Neural progenitor cell (in vitro differentiated cells): ENCODE data around the gene ZDHHC11. TPM values are rescaled to one million over a fixed set of nuclear protein-coding genes. Genes with fewer than 3 reads are reported as not detected.
"Not testable (repeated sequence)": the region's sequence is repeated elsewhere in the genome, so short reads cannot be mapped to it uniquely, and the experiment has no call there.

Source experiments
- DNase-seq: peaks from one replicate; pipeline ENCODE4 v3.0.0-alpha.2; 2016; ENCODE audit warnings: low spot score
- H2AFZ ChIP-seq: fragments of 200-600 bp; sonication (generic); replicated peaks from 2 replicates; pipeline ENCODE4 v1.6.1; 2016; ENCODE audit warnings: antibody characterized with exemption
- H3F3A ChIP-seq: fragments of 200-600 bp; sonication (generic); 2 replicates; pipeline ENCODE4 v1.6.1; 2016; ENCODE audit warnings: antibody characterized with exemption, low read depth
- H3K27ac ChIP-seq: fragments of 200-600 bp; sonication (generic); 2 replicates; pipeline ENCODE4 v1.5.1; 2016; ENCODE audit warnings: mild to moderate bottlenecking
- H3K27me3 ChIP-seq: fragments of 200-600 bp; sonication (generic); 2 replicates; pipeline ENCODE4 v1.6.1; 2016; ENCODE audit warnings: mild to moderate bottlenecking, moderate library complexity
- H3K36me3 ChIP-seq: fragments of 200-600 bp; sonication (generic); 2 replicates; pipeline ENCODE4 v1.5.1; 2016
- H3K4me1 ChIP-seq: fragments of 200-600 bp; sonication (generic); 2 replicates; pipeline ENCODE4 v1.6.1; 2016; ENCODE audit warnings: mixed run types
- H3K4me2 ChIP-seq: fragments of 200-600 bp; sonication (generic); 2 replicates; pipeline ENCODE4 v1.6.1; 2016
- H3K4me3 ChIP-seq: fragments of 200-600 bp; sonication (generic); 2 replicates; pipeline ENCODE4 v1.5.1; 2016
- H3K79me2 ChIP-seq: fragments of 200-600 bp; sonication (generic); 2 replicates; pipeline ENCODE4 v1.6.1; 2016; ENCODE audit warnings: low read depth
- H3K9ac ChIP-seq: fragments of 200-600 bp; sonication (generic); 2 replicates; pipeline ENCODE4 v1.6.1; 2016
- H3K9me3 ChIP-seq: fragments of 200-600 bp; sonication (generic); 2 replicates; pipeline ENCODE4 v1.5.1; 2016; ENCODE audit warnings: low read depth
- H4K20me1 ChIP-seq: fragments of 200-600 bp; sonication (generic); 2 replicates; pipeline ENCODE4 v1.6.1; 2016; ENCODE audit warnings: low read depth
- H3K27ac Mint-ChIP-seq: 3 replicates; pipeline ENCODE4 v1.8.0; 2021; ENCODE audit warnings: mixed read lengths
- H3K27me3 Mint-ChIP-seq: 2 replicates; pipeline ENCODE4 v1.8.0; 2022; ENCODE audit warnings: low read depth, mild to moderate bottlenecking, inconsistent platforms, moderate library complexity, mixed read lengths; ENCODE audit not compliant: insufficient read depth
- H3K36me3 Mint-ChIP-seq: 3 replicates; pipeline ENCODE4 v1.8.0; 2021; ENCODE audit warnings: mixed read lengths
- H3K4me1 Mint-ChIP-seq: 3 replicates; pipeline ENCODE4 v1.8.0; 2021; ENCODE audit warnings: mixed read lengths
- H3K4me3 Mint-ChIP-seq: 3 replicates; pipeline ENCODE4 v1.8.0; 2021; ENCODE audit warnings: mild to moderate bottlenecking, moderate library complexity, mixed read lengths
- H3K9me3 Mint-ChIP-seq: 3 replicates; pipeline ENCODE4 v1.8.0; 2020; ENCODE audit warnings: mixed read lengths
- EZH2 ChIP-seq: fragments of 200-600 bp; sonication (generic); IDR thresholded peaks from 2 replicates; pipeline ENCODE4 v1.6.1; 2017; ENCODE audit warnings: antibody characterized with exemption, mild to moderate bottlenecking, moderate library complexity
- EZH2phosphoT487 ChIP-seq: fragments of 200-600 bp; sonication (generic); IDR thresholded peaks from 2 replicates; pipeline ENCODE4 v1.6.1; 2017; ENCODE audit warnings: antibody characterized with exemption
- total RNA-seq: library from RNA; depleted of rRNA; stranded (reverse); fragments of >200 nt; gene quantifications from 2 replicates; pipeline ENCODE4 v1.2.3, GENCODE V29; 2015; ENCODE audit warnings: low replicate concordance
- TF ChIP-seq, protein P1 (sequence below): fragments of 200-600 bp; sonication (generic); IDR thresholded peaks from 2 replicates; pipeline ENCODE4 v1.5.1; 2017; ENCODE audit warnings: antibody characterized with exemption, mild to moderate bottlenecking

The ZDHHC11 gene
- total RNA-seq, 1 donor from 2014 or later = 0.92 TPM

DNA sequence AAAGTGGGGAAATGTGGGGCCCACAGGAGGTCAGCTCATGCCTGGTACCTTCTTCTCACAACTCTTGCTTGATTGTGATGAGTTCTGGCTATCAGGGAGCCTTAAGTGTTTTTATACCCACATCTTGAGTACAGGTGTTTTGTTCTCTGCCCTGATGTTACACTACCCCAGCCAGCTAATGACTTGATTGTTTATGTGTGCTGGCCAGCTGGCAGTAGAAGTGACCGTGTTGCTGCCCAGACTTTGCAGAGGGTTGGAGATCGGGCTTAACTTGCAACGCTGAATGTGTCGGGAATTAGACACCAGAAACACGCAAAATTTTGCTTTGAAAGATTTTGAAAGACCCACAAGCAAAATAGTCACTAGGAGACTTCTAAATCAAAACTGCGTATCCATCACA is 49.3 kb downstream of the ZDHHC11 start:
- Histone ChIP-seq H3K27ac (no peak overlapping the region), H3K27me3 (no peaks in the 10 kb centered on the region), H3K4me2 (no peak overlapping the region), H3K79me2 (no peaks in the 10 kb centered on the region), H3K4me3 (no peak overlapping the region), H4K20me1 (no peaks in the 10 kb centered on the region), H3K9me3 (no peaks in the 10 kb centered on the region), H2AFZ (no peak overlapping the region), H3F3A (no peaks in the 10 kb centered on the region), H3K36me3 (no peaks in the 10 kb centered on the region), H3K4me1 (no peaks in the 10 kb centered on the region), H3K9ac (no peak overlapping the region)
- H3K27me3 Mint-ChIP-seq = peaks cover 2% of the 10 kb centered on the region
- H3K36me3 Mint-ChIP-seq = peaks cover 32% of the 10 kb centered on the region
- H3K4me3 Mint-ChIP-seq = no peak overlapping the region
- TF ChIP-seq, protein P1, sequence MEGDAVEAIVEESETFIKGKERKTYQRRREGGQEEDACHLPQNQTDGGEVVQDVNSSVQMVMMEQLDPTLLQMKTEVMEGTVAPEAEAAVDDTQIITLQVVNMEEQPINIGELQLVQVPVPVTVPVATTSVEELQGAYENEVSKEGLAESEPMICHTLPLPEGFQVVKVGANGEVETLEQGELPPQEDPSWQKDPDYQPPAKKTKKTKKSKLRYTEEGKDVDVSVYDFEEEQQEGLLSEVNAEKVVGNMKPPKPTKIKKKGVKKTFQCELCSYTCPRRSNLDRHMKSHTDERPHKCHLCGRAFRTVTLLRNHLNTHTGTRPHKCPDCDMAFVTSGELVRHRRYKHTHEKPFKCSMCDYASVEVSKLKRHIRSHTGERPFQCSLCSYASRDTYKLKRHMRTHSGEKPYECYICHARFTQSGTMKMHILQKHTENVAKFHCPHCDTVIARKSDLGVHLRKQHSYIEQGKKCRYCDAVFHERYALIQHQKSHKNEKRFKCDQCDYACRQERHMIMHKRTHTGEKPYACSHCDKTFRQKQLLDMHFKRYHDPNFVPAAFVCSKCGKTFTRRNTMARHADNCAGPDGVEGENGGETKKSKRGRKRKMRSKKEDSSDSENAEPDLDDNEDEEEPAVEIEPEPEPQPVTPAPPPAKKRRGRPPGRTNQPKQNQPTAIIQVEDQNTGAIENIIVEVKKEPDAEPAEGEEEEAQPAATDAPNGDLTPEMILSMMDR = no peak
- TF ChIP-seq EZH2phosphoT487 (no peak), EZH2 (no peak)
- H3K27ac Mint-ChIP-seq = no peak overlapping the region
- peaks cover 16% of the 10 kb centered on the region for H3K9me3 Mint-ChIP-seq
- H3K4me1 Mint-ChIP-seq = peaks cover 5% of the 10 kb centered on the region
- DNase-seq = no peak

DNA sequence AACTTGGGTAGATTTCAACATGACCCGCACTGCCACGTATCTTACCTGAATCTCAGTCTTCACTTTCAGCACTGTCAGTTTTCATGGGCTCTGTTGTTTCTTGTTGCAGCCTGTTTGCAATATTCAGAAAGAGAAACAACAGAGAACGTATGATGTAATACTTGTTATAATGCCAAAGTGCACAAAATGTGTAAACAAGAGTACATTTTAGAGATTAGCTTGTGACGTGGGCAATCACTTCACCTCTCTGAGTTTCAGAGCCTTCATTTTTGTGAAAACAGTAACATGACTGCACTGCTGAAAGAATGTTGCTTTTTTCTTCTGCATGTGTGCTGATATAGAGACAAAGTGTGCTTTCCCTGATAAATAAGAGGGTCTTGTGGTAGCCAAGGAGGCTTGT is 49.7 kb downstream of the ZDHHC11 start:
- not testable (repeated sequence) for H3K27me3 ChIP-seq, H3F3A ChIP-seq, H3K27ac Mint-ChIP-seq, H2AFZ ChIP-seq, H3K4me3 ChIP-seq, H3K27me3 Mint-ChIP-seq, DNase-seq, H3K4me1 ChIP-seq, H3K27ac ChIP-seq, H3K79me2 ChIP-seq, H3K9me3 ChIP-seq, H3K36me3 ChIP-seq, H3K4me2 ChIP-seq, H4K20me1 ChIP-seq, H3K4me1 Mint-ChIP-seq, H3K4me3 Mint-ChIP-seq, H3K9ac ChIP-seq
- Mint-ChIP-seq H3K9me3 (peaks cover 16% of the 10 kb centered on the region), H3K36me3 (peaks cover 32% of the 10 kb centered on the region)

DNA sequence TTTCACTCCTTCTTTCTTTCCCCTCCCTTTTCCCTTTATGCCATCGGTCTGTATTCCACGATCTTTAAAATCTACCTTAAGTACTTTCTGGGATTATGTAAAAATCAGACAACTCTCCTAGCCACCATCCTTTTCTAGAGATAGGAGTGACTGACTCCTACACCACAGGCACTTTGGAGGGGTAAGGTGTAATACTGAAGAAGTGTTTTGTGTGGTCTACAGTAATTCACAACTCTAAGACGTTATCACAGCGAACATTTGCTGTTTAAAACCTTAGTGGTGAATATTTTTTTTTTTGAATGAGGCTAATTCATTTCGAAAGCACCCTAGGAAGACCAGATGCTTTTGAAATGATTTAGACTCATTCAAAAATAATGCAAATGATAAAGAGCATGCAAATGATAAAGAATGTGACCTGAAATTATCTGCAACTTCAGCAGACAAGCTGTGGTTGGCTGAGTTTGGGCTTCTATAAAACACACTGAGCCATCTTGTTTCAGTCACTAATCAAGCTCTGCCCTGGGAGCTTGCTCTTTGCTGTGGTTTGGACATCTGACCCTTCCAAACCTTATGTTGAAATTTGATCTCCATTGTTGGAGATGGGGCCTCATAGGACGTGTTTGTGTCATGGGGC is 52.2 kb downstream of the ZDHHC11 start:
- H3K79me2 ChIP-seq, H3K4me2 ChIP-seq, H3K4me1 Mint-ChIP-seq, H4K20me1 ChIP-seq, H3K27ac Mint-ChIP-seq, H3K4me3 ChIP-seq, H3K9me3 ChIP-seq, H3K4me1 ChIP-seq, H3F3A ChIP-seq, H3K27me3 ChIP-seq, H2AFZ ChIP-seq, H3K27ac ChIP-seq, H3K36me3 ChIP-seq, H3K9ac ChIP-seq, H3K4me3 Mint-ChIP-seq, H3K27me3 Mint-ChIP-seq, DNase-seq: not testable (repeated sequence)
- Mint-ChIP-seq H3K9me3 (peaks cover 24% of the 10 kb centered on the region), H3K36me3 (peaks cover 33% of the 10 kb centered on the region)

DNA sequence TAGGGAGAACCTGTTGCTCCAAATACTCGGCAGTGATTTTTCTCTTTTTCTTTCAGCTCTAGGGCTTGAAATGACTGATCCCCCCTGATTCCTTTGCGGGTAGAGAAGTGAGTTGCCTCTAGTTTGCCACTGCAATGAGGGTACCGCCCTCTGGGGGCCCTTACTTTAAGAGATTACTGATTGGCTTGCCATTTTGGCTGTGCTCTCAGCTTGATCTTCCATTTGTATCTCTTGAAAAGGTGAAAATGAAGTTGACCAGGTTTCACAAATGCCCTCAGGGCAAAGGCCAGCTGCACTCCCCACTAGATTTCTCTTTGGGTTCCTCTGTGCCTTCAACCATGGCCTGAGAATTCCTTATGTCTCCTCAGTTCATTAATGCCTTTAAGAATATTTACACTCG is 52.8 kb downstream of the ZDHHC11 start:
- not testable (repeated sequence) for H3K27me3 ChIP-seq, H3K4me3 ChIP-seq, H3K4me1 Mint-ChIP-seq, H3K36me3 ChIP-seq, H3K4me3 Mint-ChIP-seq, DNase-seq, H2AFZ ChIP-seq, H3K4me2 ChIP-seq, H3K27ac ChIP-seq, H3K9ac ChIP-seq, H3K9me3 ChIP-seq, H3K27me3 Mint-ChIP-seq, H3K27ac Mint-ChIP-seq, H3F3A ChIP-seq, H4K20me1 ChIP-seq, H3K4me1 ChIP-seq, H3K79me2 ChIP-seq
- H3K36me3 Mint-ChIP-seq = peaks cover 35% of the 10 kb centered on the region
- peaks cover 22% of the 10 kb centered on the region for H3K9me3 Mint-ChIP-seq

DNA sequence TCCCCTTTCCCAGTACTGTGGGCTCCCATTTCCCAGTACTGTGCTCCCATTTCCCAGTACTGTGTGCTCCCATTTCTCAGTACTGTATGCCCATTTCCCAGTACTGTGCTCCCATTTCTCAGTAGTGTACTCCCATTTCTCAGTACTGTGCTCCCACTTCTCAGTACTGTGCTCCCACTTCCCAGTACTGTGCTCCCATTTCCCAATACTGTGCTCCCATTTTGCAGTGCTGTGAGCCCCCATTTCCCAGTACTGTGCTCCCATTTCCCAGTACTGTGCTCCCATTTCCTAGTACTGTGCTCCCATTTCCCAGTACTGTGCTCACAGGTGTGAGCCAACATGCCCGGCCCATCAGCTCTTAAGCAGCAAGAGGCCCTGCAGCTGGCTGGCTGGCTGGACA is 54.9 kb downstream of the ZDHHC11 start:
- H3K9me3 ChIP-seq, H3K27me3 ChIP-seq, DNase-seq, H3K27ac Mint-ChIP-seq, H3K36me3 ChIP-seq, H3K27ac ChIP-seq, H3K4me3 ChIP-seq, H3K4me3 Mint-ChIP-seq, H3K9ac ChIP-seq, H3K4me1 ChIP-seq, H4K20me1 ChIP-seq, H3F3A ChIP-seq, H3K4me1 Mint-ChIP-seq, H3K79me2 ChIP-seq, H3K27me3 Mint-ChIP-seq, H3K4me2 ChIP-seq, H2AFZ ChIP-seq: not testable (repeated sequence)
- Mint-ChIP-seq H3K36me3 (peaks cover 22% of the 10 kb centered on the region), H3K9me3 (peaks cover 26% of the 10 kb centered on the region)

DNA sequence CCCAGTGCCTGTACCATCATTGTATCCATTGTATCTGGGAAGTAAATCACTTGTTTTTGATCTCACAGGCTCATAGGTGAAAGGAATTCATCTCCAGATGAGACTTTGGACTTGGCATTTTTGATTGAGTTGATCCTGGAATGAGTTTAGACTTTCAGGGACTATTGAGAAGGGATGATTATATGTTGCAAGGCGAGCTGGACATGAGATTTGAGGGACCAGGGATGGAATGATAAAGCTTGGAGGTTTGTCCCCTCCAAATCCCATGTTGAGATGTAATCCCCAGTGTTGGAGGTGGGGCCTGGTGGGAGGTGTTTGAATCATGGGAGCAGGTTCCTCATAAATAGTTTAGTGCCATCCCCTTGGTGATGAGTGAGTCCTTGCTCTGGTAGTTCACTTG is 55.8 kb downstream of the ZDHHC11 start:
- not testable (repeated sequence) for H3K27me3 Mint-ChIP-seq, H3K4me1 ChIP-seq, DNase-seq, H3F3A ChIP-seq, H3K9ac ChIP-seq, H3K4me3 Mint-ChIP-seq, H3K27me3 ChIP-seq, H3K4me1 Mint-ChIP-seq, H3K27ac Mint-ChIP-seq, H3K36me3 ChIP-seq, H2AFZ ChIP-seq, H3K27ac ChIP-seq, H4K20me1 ChIP-seq, H3K4me3 ChIP-seq, H3K79me2 ChIP-seq, H3K4me2 ChIP-seq
- Mint-ChIP-seq H3K36me3 (peaks cover 20% of the 10 kb centered on the region), H3K9me3 (peaks cover 34% of the 10 kb centered on the region)
- H3K9me3 ChIP-seq = peaks cover 17% of the 10 kb centered on the region

DNA sequence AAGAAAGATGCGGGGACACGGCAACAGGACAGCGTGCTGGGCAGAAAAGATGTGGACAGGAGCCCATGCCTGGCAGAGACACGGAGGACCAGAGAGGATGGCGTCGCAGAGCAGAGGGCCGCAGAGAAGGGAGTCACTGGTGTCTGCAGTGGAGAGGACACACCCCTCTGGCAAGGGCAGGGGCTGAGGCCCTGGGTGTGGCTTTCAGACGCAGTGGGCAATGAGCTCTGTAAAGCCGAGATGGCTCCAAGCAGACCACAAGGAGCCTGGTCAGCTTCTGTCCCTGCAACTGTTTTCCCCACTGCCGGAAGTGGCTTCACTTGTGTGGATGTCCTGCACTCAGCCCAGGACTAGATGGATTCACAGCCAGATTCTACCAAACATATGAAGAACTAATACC is 62.1 kb downstream of the ZDHHC11 start:
- not testable (repeated sequence) for H3K4me3 Mint-ChIP-seq, H3K9ac ChIP-seq, DNase-seq, H3K79me2 ChIP-seq, H3K36me3 ChIP-seq, H3K27me3 Mint-ChIP-seq, H3K4me2 ChIP-seq, H3F3A ChIP-seq, H4K20me1 ChIP-seq, H2AFZ ChIP-seq, H3K27ac Mint-ChIP-seq, H3K4me1 Mint-ChIP-seq, H3K27ac ChIP-seq, H3K4me3 ChIP-seq, H3K4me1 ChIP-seq
- Mint-ChIP-seq H3K9me3 (peaks cover 34% of the 10 kb centered on the region), H3K36me3 (peaks cover 16% of the 10 kb centered on the region)
- Histone ChIP-seq H3K27me3 (peaks cover 25% of the 10 kb centered on the region), H3K9me3 (peaks cover 18% of the 10 kb centered on the region)
